Measurements from ENCODE around the gene TCERG1L. TPM values are rescaled to one million over a fixed set of nuclear protein-coding genes. Genes with fewer than 3 reads are reported as not detected.

TCERG1L gene
- polyA plus RNA-seq, 1 of the 3 experiments (the other 2 are of a cell fraction), result not detected

DNA sequence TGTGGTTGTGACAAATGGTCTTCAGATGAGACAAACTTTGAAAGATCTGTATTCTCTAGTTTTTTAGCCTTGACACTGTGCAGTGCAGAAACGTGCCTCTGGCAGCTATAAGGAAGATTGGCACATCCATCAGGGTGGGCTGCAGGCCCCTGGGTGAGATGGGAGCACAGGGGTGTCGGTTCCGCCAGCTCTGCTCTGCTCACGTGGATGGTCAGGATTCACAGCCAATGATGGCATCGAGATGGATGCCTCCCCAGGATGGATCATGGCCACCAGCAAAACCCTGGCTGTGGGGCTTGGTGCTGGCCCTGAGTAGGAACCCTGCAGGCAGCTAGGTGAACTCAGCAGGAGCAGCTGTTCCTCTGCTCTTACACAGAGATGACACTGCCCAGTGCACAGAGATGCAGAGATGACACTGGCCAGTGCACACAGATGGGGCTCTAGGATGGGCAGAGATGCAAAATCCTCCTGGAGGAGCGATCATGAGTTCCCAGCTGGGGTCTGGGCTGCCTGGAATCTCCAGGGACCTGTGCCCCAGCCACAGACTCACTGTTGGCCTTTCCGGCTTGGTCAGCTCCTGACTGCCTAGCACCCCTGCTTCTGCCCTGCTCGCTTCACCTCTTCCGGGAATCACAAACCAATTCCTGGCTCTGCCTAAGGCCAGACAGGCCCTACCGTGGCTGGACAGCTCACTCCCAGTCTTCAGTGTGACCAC, 185.9 kb downstream of the TCERG1L start:
- no peak overlapping the region for H3K9ac ChIP-seq
- H3K79me2 ChIP-seq (ENCODE audit: insufficient read depth), result no peaks in the 10 kb centered on the region
- POLR2A ChIA-PET, result no interaction called here
- H3K4me1 ChIP-seq (ENCODE audit: control insufficient read depth in 1 of 2, insufficient read depth in 2 of 2, low read depth in 1 of 2, low read length in 1 of 2), result peaks cover 0 to 12% of the 10 kb centered on the region in 2 experiments; a peak in 1 of 4 replicates
- no peaks in the 10 kb centered on the region for H3K9me3 ChIP-seq
- H3K9me2 ChIP-seq, result no peaks in the 10 kb centered on the region
- CTCF ChIA-PET, result no interaction called here
- no peak overlapping the region for H3K4me2 ChIP-seq
- H3K27ac ChIP-seq (ENCODE audit: low read depth in 2 of 2, low read length in 1 of 2), result no peak overlapping the region
- 27% methylated on average over 5 of the region's 10 CpGs for WGBS (ENCODE audit: low lambda C conversion rate)
- H3F3A ChIP-seq (replicated peaks; ENCODE audit: insufficient read depth), result no peaks in the 10 kb centered on the region
- TF ChIP-seq RAD21 (IDR thresholded peaks at IDR 0.05; ENCODE audit: low read length), result no peak
- TF ChIP-seq REST (IDR thresholded peaks at IDR 0.05; ENCODE audit: low read depth, low read length), result no peak
- TF ChIP-seq, protein P1, sequence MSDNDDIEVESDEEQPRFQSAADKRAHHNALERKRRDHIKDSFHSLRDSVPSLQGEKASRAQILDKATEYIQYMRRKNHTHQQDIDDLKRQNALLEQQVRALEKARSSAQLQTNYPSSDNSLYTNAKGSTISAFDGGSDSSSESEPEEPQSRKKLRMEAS (IDR thresholded peaks at IDR 0.05; ENCODE audit: low read depth), result no peak
- TF ChIP-seq RFX5 (IDR thresholded peaks at IDR 0.05; ENCODE audit: low read length), result no peak
- TF ChIP-seq, protein P2, sequence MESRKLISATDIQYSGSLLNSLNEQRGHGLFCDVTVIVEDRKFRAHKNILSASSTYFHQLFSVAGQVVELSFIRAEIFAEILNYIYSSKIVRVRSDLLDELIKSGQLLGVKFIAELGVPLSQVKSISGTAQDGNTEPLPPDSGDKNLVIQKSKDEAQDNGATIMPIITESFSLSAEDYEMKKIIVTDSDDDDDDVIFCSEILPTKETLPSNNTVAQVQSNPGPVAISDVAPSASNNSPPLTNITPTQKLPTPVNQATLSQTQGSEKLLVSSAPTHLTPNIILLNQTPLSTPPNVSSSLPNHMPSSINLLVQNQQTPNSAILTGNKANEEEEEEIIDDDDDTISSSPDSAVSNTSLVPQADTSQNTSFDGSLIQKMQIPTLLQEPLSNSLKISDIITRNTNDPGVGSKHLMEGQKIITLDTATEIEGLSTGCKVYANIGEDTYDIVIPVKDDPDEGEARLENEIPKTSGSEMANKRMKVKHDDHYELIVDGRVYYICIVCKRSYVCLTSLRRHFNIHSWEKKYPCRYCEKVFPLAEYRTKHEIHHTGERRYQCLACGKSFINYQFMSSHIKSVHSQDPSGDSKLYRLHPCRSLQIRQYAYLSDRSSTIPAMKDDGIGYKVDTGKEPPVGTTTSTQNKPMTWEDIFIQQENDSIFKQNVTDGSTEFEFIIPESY (IDR thresholded peaks at IDR 0.05; ENCODE audit: borderline replicate concordance, low read depth), result no peak
- TF ChIP-seq FOSL2 (IDR thresholded peaks at IDR 0.05; ENCODE audit: borderline replicate concordance, low read depth), result no peak
- no peak for TF ChIP-seq SMC3 (IDR thresholded peaks at IDR 0.05; ENCODE audit: low read depth, low read length)
- no peak for TF ChIP-seq TEAD4 (IDR thresholded peaks at IDR 0.05; ENCODE audit: borderline replicate concordance, insufficient read depth)
- no peak for TF ChIP-seq MEF2A (IDR thresholded peaks at IDR 0.05; ENCODE audit: borderline replicate concordance, low read depth)
- TF ChIP-seq SIN3A (IDR thresholded peaks at IDR 0.05; ENCODE audit: borderline replicate concordance, low read depth, low read length), result no peak
- no peak for TF ChIP-seq EZH2phosphoT487 (IDR thresholded peaks at IDR 0.05; ENCODE audit: borderline replicate concordance, low read depth)
- H3K36me3 ChIP-seq (replicated peaks in 1 of 2; ENCODE audit: control insufficient read depth in 1 of 2, insufficient read depth in 2 of 2, low read length in 1 of 2), result no peaks in the 10 kb centered on the region
- no peak for DNase-seq
- no peaks in the 10 kb centered on the region for H4K20me1 ChIP-seq (ENCODE audit: insufficient read depth)
- H2AFZ ChIP-seq (ENCODE audit: low read depth), result no peak overlapping the region
- H3K27me3 ChIP-seq (ENCODE audit: insufficient read depth), result no peaks in the 10 kb centered on the region
- H3K4me3 ChIP-seq (ENCODE audit: low read depth in 2 of 2, low read length in 1 of 2), result no peak overlapping the region
